DOHH2 (cell line): Measurements from ENCODE around the gene ZFYVE16.

Experiments used
- EZH2phosphoT487 ChIP-seq: fragments of 200-600 bp; sonication (generic); IDR thresholded peaks from 2 replicates; pipeline ENCODE4 v1.6.1; 2017; ENCODE audit warnings: borderline replicate concordance, mild to moderate bottlenecking, antibody characterized with exemption, low read length, moderate library complexity, mixed read lengths
- TF ChIP-seq, protein P1 (sequence below): fragments of 200-600 bp; sonication (generic); IDR thresholded peaks from one replicate; pipeline ENCODE4 v1.5.1; 2014; ENCODE audit warnings: antibody characterized with exemption, mild to moderate bottlenecking, low read depth, low read length; ENCODE audit not compliant: poor library complexity, severe bottlenecking

DNA sequence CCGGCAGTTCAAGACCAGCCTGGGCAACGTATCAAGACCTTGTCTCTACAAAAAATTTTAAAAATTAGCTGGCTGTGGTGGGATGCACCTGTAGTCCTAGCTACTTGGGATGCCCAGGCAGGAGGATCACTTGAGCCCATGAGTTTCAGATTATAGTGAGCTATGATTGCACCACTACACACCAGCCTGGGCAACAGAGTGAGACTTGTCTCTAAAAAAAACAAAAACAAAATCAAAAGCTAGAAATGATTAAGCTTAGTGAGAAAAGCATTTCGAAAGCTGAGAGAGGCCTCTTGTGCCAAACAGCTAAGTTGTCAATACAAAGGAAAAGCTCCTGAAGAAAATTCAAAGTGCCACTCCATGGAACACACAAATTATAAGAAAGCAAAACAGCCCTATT, 84.9 kb downstream of the ZFYVE16 start:
- TF ChIP-seq, protein P1, sequence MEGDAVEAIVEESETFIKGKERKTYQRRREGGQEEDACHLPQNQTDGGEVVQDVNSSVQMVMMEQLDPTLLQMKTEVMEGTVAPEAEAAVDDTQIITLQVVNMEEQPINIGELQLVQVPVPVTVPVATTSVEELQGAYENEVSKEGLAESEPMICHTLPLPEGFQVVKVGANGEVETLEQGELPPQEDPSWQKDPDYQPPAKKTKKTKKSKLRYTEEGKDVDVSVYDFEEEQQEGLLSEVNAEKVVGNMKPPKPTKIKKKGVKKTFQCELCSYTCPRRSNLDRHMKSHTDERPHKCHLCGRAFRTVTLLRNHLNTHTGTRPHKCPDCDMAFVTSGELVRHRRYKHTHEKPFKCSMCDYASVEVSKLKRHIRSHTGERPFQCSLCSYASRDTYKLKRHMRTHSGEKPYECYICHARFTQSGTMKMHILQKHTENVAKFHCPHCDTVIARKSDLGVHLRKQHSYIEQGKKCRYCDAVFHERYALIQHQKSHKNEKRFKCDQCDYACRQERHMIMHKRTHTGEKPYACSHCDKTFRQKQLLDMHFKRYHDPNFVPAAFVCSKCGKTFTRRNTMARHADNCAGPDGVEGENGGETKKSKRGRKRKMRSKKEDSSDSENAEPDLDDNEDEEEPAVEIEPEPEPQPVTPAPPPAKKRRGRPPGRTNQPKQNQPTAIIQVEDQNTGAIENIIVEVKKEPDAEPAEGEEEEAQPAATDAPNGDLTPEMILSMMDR: no peak
- TF ChIP-seq EZH2phosphoT487: no peak
